Adrenal gland (tissue), 5 donors: ENCODE results near the gene QRICH2.

Source experiments
- POLR2A ChIP-seq, 2 donors: fragments of 450-650 bp; IDR thresholded peaks; one replicate each; pipeline ENCODE4 v1.6.1; 2017; ENCODE audit warnings: antibody characterized with exemption in 2 of 2, mild to moderate bottlenecking in 2 of 2, moderate library complexity in 1 of 2
- TF ChIP-seq, protein P1 (sequence below), 6 experiments: fragments of 450-650 bp in 4 of 6; fragments of 200-600 bp in 2 of 6; sonication (generic) in 1 of 6; IDR thresholded peaks; 1 replicate in 5 of 6; 2 replicates in 1 of 6; pipeline versions ENCODE4 v1.5.1 to v1.8.0; 2016 to 2021; ENCODE audit warnings: antibody characterized with exemption in 6 of 6, mild to moderate bottlenecking in 2 of 6, moderate library complexity in 1 of 6
- donor health status: DM: no; HTN: no; CAD: no.

GRCh38 chr17:76268991-76269981 lies 38.8 kb downstream of the QRICH2 start:
- TF ChIP-seq, protein P1, sequence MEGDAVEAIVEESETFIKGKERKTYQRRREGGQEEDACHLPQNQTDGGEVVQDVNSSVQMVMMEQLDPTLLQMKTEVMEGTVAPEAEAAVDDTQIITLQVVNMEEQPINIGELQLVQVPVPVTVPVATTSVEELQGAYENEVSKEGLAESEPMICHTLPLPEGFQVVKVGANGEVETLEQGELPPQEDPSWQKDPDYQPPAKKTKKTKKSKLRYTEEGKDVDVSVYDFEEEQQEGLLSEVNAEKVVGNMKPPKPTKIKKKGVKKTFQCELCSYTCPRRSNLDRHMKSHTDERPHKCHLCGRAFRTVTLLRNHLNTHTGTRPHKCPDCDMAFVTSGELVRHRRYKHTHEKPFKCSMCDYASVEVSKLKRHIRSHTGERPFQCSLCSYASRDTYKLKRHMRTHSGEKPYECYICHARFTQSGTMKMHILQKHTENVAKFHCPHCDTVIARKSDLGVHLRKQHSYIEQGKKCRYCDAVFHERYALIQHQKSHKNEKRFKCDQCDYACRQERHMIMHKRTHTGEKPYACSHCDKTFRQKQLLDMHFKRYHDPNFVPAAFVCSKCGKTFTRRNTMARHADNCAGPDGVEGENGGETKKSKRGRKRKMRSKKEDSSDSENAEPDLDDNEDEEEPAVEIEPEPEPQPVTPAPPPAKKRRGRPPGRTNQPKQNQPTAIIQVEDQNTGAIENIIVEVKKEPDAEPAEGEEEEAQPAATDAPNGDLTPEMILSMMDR (IDR thresholded peaks at IDR 0.05) = no peak
- no peak for TF ChIP-seq POLR2A (IDR thresholded peaks at IDR 0.05)
